ENCODE results near the gene OR52M1.
A peak's percentile ranks its signal among the peaks of the same experiment; 100 is the strongest.
"Not testable (repeated sequence)": the region's sequence is repeated elsewhere in the genome, so short reads cannot be mapped to it uniquely, and the experiment has no call there.

The OR52M1 gene, protein sequence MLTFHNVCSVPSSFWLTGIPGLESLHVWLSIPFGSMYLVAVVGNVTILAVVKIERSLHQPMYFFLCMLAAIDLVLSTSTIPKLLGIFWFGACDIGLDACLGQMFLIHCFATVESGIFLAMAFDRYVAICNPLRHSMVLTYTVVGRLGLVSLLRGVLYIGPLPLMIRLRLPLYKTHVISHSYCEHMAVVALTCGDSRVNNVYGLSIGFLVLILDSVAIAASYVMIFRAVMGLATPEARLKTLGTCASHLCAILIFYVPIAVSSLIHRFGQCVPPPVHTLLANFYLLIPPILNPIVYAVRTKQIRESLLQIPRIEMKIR

GRCh38 chr11:4544891-4545290, at the start of gene OR52M1:
OR52M1 (plus strand) TSS chr11:4545191; CDS start chr11:4545191, 0 bp downstream.
- no peak for DNase-seq

DNA sequence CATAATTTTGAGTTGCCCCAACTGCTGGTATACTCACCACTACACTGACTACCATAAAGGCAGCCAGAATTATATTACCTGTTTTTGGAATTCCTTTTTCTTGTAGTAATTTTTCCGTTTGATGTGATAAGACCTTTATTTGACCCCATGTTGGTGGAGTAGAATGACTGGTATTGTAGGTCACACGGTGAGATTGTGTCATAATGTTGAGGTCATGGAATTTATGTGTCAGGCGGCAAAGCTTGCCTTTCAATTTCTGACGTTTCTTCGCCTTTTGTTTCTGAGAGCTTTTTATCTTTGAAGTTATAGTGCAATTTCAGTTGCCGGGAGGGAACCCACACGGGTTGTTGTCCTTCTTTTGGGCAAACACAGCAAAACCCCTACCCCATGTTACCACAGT, 49.5 kb upstream of the OR52M1 start:
- no peak for DNase-seq

- no peak for DNase-seq
These were observed 49.0 kb upstream of the OR52M1 start for GRCh38 chr11:4495986-4496385.

DNA sequence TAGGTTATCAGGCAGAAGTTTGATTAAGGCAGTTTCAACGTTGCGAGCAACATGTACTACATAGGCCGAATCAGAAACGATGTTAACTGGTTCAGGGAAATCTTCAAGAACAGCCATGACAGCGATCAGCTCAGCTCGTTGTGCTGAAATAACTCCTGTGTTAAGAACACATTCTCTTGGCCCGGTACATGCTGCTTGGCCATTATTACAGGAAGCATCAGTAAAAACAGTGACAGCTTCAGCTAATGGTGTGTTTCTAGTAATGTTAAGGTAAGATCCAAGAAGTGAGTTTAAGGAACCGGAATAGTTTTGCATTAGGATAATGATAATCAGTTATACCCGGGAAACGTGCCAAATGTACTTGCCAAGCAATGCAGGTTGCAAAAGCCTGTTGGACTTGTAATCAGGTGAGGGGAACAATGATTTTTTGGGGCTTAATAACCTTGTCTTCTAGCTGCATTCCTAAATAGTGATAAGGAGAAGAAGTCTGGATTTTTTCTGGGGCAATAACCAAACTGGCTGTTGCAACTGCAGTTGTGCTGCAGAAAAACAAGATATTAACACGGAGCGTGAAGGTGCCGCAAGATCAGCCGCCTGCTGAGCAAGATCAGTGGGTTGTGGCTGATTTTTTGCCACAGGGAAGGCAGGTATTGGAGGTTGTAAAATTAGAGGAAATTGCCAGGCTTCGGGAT, 48.3 kb upstream of the OR52M1 start:
- DNase-seq, result no peak

DNA sequence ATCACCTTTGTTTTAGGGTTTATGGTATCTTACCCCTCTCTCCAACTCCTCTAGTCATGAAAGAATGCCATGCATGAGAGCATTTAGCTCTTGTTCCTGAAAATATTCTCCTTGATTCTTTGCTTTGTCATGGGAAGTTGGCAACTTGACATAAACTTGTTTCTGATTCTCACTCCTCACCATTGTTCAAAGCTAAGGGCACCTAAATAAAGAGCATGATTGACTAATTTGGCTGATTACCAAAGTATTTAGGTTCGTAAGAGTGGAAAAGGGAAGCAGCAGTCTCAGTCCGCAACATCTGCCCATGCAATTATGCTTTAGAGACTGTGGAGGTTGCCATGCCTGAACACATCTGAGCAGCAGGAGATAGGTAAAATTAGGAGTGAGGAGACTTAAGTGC, 36.1 kb upstream of the OR52M1 start:
- no peak for DNase-seq

DNA sequence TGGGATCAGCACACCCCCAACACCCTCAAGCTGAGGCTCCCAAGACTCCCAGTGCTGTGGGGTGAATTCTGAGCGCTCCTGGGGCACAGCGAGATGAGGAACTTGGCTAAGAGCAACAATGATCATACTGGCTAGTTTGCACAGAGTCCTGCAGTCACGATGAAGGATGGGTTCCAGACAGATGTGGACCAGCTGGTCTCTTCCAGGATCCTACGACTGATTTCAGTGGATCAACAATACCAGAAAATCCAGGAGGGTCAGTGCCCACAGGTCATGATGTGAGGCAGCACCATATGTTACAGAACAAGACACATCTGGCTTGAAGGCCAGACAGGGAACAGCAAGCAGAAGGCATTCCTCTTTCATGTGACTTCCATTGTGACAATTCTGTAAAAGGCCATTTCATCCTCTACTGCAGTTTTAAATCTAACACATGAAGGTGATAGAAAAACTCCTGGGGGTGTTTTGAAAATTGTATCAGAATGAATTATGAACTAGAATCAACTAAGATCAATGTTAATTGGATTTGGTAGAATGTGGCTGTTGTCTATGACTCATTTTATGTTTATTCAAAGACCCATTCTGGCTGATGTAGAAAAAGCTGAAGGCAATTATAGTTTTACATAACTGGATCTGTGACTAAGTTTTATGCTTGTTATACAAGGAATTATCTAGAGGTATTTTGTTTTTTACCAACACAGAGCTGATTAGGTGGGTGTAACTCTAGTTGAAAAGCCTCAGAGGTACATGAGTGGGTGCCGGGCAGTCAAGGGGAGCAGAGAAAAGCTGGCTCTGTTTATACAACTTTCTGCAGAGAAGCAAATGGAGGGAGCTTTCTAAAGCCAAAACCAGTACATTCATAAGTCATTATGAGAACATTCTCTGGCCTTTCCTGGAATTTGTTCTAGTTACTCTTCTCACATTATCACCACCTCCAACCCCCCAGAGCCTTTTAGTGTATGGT, 33.4 kb upstream of the OR52M1 start:
- no peak for DNase-seq

- DNase-seq, result no peak
These were observed 30.8 kb upstream of the OR52M1 start for GRCh38 chr11:4514196-4514595.

GRCh38 chr11:4522339-4522738, 22.7 kb upstream of the OR52M1 start:
- no peak for DNase-seq

DNA sequence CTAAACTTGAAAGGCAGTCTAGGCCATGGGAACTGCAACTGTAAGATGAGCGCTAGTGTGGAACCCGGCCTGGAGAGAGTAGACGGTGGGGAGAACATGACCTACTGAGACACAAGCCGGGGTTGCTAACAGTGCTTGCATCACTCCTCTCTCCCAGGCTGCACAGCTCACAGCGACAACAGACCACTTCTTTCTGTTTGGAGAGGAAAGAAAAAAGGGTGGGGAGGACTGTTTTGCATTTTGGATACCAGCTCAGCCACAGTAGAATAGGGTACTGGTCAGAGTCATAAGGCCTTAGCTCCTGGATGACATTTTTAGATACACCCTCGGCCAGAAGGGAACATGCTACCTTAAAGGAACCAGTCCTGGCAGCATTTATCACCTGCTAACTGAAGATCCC, 22.2 kb upstream of the OR52M1 start:
- no peak for DNase-seq

DNA sequence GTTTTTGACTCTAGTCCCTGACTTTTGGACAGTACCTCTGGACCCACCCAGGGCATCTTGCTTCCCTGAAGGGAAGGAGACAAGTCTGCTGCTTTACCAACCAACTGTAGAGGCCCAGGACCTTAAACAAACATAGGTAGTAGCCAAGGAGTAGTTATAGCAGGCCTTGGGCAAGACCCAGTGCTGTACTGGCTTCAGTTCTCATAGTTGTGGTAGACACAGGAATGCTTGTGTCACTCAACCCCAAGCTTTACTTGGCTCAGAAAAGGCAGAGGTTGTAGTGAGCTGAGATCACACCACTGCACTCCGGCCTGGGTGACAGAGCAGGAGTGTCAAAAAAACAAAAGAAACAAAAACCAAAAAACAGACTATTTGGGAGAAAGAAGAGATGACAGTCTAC, 21.3 kb upstream of the OR52M1 start:
- DNase-seq, result no peak

GRCh38 chr11:4527926-4528325, 17.1 kb upstream of the OR52M1 start:
- no peak for DNase-seq

GRCh38 chr11:4531686-4532085, 13.3 kb upstream of the OR52M1 start:
- DNase-seq, result not testable (repeated sequence)

DNA sequence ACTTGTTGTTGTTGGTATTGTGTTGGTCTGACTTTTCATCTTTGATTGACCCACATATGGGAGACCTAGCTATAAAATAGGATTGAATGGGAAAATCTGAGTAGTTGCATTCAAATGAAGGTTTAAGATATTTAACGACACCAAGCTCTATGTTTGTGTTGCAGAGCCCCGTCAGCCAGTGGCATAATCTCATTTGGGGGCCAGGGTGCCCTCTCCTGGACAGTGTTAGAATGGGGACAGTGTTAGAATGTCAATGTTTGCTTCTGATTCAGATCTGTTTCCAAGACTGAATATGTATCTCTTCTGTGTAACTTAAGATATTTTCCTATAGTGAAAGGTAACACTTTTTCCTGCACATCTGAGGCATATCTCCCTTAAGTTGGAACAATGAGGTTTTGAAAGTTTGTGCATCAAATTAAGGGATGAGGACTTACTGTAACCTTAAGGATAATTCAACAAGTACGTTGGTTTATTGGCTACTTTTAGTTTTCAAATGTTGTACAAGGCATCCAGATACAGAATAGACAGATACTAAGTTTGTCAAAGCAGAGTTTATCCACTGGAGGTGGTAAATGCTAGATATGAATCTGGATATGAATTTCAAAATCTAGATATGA, 5.3 kb upstream of the OR52M1 start:
- peak; percentile 4 for DNase-seq

DNA sequence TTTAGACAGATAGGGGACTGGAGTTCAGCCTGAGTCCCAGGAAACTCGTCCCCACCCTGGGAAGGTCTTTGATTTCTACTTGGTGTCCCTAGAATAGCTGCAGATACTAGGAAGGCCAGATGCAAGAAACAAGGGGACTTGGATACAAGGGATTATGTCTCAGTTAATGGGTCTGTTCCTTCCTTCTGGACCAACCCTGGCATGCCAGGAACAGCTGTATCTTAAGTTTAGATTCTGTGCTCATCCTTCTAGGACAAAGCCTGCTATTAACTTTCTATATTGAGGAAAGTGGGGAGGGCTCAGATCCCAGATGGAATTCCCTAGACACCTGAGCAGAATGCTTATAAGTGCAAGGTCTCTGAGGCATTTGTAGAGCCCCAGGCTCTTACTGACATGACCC, 3.9 kb upstream of the OR52M1 start:
- no peak for DNase-seq

- no peak for DNase-seq
These were observed 1.4 kb upstream of the OR52M1 start for GRCh38 chr11:4543561-4543960.

GRCh38 chr11:4546878-4547277, 1.9 kb downstream of the OR52M1 start:
- DNase-seq, result no peak

DNA sequence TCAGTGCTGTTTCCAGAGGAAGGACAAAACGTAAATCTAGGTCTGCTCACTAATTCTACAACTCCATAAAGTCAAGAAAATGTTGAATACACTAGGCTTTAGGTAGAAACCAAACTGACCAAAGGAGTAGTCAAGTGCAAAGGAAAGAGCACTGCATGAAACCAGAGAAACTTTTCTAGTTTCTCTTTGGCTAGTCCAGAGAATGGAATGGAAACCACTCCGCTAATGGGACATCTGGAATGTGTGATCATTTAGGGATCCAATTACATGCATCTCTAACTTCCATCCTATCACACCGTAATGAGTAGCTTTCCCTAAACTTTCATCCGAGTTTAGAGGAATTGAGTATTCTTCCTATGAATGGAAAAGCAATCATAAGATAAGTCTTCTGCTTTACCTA, 2.4 kb downstream of the OR52M1 start:
- DNase-seq, result no peak

- DNase-seq, result no peak
These were observed 6.5 kb downstream of the OR52M1 start for GRCh38 chr11:4551346-4551979.

DNA sequence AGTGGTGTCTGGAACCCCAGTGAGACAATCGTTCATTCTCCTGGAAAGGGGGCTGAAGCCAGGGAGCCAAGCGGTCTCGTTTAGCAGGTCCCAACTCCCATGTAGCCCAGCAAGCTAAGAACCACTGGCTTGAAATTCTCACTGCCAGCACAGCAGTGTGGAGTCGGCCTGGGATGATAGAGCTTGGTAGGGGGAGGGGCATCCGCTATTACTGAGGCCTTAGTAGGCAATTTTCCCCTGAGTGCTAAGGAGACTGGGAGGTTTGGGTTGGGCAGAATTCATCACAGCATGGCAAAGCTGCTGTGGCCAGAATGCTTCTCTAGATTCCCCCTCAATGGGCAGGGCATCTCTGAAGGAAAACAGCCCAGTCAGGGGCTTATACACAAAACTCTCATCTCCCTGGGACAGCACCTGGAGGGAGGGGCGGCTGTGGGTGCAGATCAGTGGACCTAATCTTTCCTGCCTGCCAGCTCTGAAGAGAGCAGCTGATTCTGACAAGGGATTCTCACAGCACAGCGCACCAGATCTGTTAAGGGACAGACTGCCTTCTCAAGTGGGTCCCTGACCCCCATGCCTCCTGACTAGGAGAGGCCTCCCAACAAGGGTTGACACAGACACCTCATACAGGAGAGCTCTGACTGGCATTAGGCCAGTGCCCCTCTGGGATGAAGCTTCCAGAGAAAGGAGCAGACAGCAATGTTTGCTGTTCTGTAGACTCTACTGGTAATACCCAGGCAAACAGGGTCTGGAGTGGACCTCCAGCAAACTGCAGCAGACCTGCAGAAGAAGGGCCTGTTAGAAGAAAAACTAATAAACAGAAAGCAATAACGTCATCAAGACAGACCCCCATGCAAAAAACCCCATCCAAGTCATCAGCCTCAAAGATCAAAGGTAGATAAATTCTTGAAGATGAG, 14.8 kb downstream of the OR52M1 start:
- DNase-seq, result no peak

GRCh38 chr11:4560467-4560866, 15.5 kb downstream of the OR52M1 start:
- DNase-seq, result no peak

DNA sequence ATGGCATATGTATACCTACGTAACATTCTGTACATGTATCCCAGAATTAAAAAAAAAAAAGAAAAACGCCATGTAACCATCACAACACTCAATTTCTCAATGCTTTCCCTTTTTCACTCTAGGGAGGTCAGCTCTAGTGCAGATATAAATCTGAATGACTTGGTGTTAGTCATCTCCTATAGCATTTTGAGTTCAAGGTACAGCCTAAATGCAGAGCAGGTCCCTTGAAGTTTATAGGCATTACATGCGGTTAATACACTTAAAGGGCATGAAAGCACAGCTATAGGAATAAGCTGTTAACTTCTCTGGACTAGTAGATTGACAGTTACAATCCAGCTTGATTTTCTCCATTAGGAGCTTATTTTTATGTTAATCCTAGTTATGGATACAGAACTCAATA, 20.4 kb downstream of the OR52M1 start:
- no peak for DNase-seq

All from fibroblast of skin of right quadriceps (primary cell).